SU-DHL-6 (cell line): Measurements from ENCODE around the gene CCL13.

ENCODE experiments used
- EZH2phosphoT487 ChIP-seq: fragments of 200-600 bp; sonication (generic), shearing (Covaris generic); conservative IDR thresholded peaks from 2 replicates; pipeline ENCODE4 v1.6.1; 2018; ENCODE audit warnings: mild to moderate bottlenecking, antibody characterized with exemption, low read length, moderate library complexity, mixed read lengths
- TF ChIP-seq, protein P1 (sequence below): fragments of 200-600 bp; sonication (generic); IDR thresholded peaks from one replicate; pipeline ENCODE4 v1.5.1; 2017; ENCODE audit warnings: antibody characterized with exemption, mild to moderate bottlenecking, low read length, moderate library complexity; ENCODE audit not compliant: insufficient read depth, poor library complexity, severe bottlenecking

- TF ChIP-seq, protein P1, sequence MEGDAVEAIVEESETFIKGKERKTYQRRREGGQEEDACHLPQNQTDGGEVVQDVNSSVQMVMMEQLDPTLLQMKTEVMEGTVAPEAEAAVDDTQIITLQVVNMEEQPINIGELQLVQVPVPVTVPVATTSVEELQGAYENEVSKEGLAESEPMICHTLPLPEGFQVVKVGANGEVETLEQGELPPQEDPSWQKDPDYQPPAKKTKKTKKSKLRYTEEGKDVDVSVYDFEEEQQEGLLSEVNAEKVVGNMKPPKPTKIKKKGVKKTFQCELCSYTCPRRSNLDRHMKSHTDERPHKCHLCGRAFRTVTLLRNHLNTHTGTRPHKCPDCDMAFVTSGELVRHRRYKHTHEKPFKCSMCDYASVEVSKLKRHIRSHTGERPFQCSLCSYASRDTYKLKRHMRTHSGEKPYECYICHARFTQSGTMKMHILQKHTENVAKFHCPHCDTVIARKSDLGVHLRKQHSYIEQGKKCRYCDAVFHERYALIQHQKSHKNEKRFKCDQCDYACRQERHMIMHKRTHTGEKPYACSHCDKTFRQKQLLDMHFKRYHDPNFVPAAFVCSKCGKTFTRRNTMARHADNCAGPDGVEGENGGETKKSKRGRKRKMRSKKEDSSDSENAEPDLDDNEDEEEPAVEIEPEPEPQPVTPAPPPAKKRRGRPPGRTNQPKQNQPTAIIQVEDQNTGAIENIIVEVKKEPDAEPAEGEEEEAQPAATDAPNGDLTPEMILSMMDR, result no peak
- no peak for TF ChIP-seq EZH2phosphoT487
Measured at GRCh38 chr17:34311291-34311690, 45.0 kb upstream of the CCL13 start.
